Thyroid gland (tissue), 4 donors: Measurements from ENCODE around the gene CMC1.

Experiments used
- POLR2A ChIP-seq, 2 donors: fragments of 450-650 bp; IDR thresholded peaks; one replicate each; pipeline ENCODE4 v1.6.1; 2017; ENCODE audit warnings: antibody characterized with exemption in 2 of 2, mild to moderate bottlenecking in 2 of 2, moderate library complexity in 1 of 2
- TF ChIP-seq, protein P1 (sequence below), 6 experiments: fragments of 200-600 bp in 3 of 6; fragments of 450-650 bp in 3 of 6; sonication (generic) in 3 of 6; IDR thresholded peaks; one replicate each; pipeline ENCODE4 v1.5.1; 2016 to 2019; ENCODE audit warnings: antibody characterized with exemption in 6 of 6, mild to moderate bottlenecking in 2 of 6, inconsistent platforms in 1 of 6, moderate library complexity in 1 of 6

DNA sequence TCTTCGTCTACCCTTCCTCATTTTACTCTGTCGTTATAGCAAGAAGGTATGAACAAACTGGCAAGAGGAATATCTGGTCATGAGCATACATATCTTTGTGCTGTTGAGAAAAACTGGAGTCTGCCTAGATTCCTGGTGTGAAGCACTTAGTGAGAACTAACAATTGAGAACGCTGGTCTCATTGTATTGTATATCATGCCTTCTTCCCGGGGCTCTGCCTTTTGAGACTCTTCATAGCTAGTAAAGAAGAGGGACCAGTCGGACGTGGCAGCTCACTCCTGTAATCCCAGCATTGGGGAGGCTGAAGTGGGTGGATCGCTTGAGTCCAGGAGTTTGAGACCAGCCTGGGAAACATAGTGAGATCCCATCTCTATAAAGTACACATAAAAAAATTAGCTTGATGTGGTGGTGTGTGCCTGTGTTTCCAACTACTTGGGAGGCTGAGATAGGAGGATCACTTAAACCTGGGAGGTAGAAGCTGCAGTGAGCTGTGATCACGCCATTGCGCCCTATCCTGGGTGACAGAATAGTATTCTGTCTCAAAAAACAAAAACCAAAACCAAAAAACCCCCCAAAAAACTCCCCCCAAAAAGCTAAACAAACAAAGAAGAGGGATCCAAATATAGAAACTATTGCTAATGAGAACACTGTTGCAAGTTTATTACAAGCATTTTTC, 11.8 kb downstream of the CMC1 start:
- TF ChIP-seq, protein P1, sequence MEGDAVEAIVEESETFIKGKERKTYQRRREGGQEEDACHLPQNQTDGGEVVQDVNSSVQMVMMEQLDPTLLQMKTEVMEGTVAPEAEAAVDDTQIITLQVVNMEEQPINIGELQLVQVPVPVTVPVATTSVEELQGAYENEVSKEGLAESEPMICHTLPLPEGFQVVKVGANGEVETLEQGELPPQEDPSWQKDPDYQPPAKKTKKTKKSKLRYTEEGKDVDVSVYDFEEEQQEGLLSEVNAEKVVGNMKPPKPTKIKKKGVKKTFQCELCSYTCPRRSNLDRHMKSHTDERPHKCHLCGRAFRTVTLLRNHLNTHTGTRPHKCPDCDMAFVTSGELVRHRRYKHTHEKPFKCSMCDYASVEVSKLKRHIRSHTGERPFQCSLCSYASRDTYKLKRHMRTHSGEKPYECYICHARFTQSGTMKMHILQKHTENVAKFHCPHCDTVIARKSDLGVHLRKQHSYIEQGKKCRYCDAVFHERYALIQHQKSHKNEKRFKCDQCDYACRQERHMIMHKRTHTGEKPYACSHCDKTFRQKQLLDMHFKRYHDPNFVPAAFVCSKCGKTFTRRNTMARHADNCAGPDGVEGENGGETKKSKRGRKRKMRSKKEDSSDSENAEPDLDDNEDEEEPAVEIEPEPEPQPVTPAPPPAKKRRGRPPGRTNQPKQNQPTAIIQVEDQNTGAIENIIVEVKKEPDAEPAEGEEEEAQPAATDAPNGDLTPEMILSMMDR (IDR thresholded peaks at IDR 0.05) = no peak
- TF ChIP-seq POLR2A (IDR thresholded peaks at IDR 0.05) = no peak
